IPS-NIHi7 (cell line): ENCODE measurements around the gene RET.

Source experiments
- DNase-seq: peaks from one replicate; pipeline ENCODE4 v3.0.0; 2012; ENCODE audit warnings: mixed read lengths; ENCODE audit errors: extremely low spot score

RET gene

GRCh38 chr10:43044448-43044921, 32.4 kb upstream of the RET start:
- no peak for DNase-seq

- no peak for DNase-seq
These were observed 31.8 kb upstream of the RET start for GRCh38 chr10:43044961-43045621.

- no peak for DNase-seq
These were observed 31.1 kb upstream of the RET start for GRCh38 chr10:43045631-43046287.

GRCh38 chr10:43046288-43046991, 30.4 kb upstream of the RET start:
- DNase-seq = no peak

- no peak for DNase-seq
These were observed 29.4 kb upstream of the RET start for GRCh38 chr10:43047288-43047970.

GRCh38 chr10:43048301-43049051, 28.4 kb upstream of the RET start:
- no peak for DNase-seq

GRCh38 chr10:43049081-43049551, 27.8 kb upstream of the RET start:
- DNase-seq = no peak

- DNase-seq = no peak
These were observed 26.9 kb upstream of the RET start for GRCh38 chr10:43050011-43050410.

GRCh38 chr10:43053825-43054224, 23.0 kb upstream of the RET start:
- DNase-seq = no peak

- DNase-seq = no peak
These were observed 22.3 kb upstream of the RET start for GRCh38 chr10:43054593-43054992.

GRCh38 chr10:43055217-43055616, 21.7 kb upstream of the RET start:
- DNase-seq = no peak

GRCh38 chr10:43055991-43056567, 20.8 kb upstream of the RET start:
- no peak for DNase-seq

GRCh38 chr10:43056568-43057011, 20.3 kb upstream of the RET start:
- no peak for DNase-seq

- no peak for DNase-seq
These were observed 19.6 kb upstream of the RET start for GRCh38 chr10:43057231-43057711.

- no peak for DNase-seq
These were observed 19.0 kb upstream of the RET start for GRCh38 chr10:43057831-43058340.

- no peak for DNase-seq
These were observed 18.0 kb upstream of the RET start for GRCh38 chr10:43058716-43059335.

GRCh38 chr10:43059336-43059720, 17.5 kb upstream of the RET start:
- DNase-seq = no peak

- no peak for DNase-seq
These were observed 17.0 kb upstream of the RET start for GRCh38 chr10:43059828-43060227.

- DNase-seq = no peak
These were observed 16.6 kb upstream of the RET start for GRCh38 chr10:43060291-43060690.

GRCh38 chr10:43061331-43061730, 15.5 kb upstream of the RET start:
- DNase-seq = no peak
